EH (cell line): ENCODE results near the gene DST.
A peak's percentile ranks its signal among the peaks of the same experiment; 100 is the strongest.
"Not testable (repeated sequence)": the region's sequence is repeated elsewhere in the genome, so short reads cannot be mapped to it uniquely, and the experiment has no call there.

ENCODE experiments used
- DNase-seq: peaks from one replicate; pipeline ENCODE4 v3.0.0-alpha.2; 2015; ENCODE audit warnings: low read depth

Gene DST

DNA sequence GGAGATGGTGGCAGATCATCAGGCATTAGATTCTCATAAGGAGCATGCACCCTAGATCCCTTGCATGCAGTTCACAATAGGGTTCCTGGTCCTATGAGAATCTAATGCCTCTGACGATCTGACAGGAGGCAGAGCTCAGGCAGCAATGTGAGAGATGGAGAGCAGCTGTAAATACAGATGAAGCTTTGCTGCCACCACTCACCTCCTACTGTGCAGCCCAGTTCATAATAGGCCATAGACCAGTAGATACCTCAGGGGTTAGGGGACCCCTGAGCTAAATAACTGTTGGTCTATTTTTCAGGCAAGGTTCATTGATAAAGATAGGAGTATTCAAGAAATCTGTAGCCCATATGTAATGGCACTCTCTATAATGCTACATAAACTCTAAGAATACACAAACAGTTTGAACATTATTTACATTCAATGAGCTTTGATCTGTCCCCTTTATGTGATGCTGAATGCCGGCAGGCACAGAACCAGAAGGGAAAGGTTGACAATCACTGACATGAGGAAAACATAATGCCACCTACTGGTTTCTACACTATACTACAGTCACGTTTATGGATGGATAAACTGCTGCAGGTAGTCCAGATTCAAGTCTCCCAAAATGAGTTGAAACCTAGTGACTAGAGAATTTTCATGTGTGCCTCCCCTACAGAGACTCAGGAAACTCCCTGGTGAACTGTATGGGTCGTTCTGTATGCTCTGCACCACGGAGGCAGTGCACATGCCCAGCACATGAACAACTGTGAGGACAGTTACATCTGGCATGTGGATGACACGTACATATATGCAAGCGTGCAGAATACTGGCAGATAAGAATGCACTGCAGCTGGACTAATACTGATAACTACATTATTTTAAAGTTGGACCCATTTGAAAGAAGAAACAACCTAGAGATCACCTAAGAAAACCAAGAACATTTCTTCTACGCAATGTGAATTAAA, 72.0 kb downstream of the DST start:
- peak; percentile 48 for DNase-seq

DNA sequence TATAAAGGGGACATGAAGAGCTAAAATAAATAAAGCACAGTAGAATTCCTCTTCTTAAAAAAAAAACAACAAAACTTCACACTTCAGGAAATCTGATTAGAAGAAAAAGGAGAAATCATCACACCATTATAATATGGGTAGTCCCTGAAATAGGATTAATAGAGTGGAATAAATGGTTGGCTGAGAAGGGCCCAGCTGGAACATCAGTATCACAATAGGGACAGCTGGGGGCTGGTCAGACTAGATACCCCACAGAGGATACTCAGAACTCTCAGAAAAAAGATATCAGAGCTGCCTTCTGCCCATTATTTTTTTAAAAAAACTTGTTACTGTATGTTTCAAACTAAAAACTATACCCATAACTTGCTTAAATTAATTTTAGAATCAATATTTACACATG, 75.2 kb downstream of the DST start:
- DNase-seq: no peak

DNA sequence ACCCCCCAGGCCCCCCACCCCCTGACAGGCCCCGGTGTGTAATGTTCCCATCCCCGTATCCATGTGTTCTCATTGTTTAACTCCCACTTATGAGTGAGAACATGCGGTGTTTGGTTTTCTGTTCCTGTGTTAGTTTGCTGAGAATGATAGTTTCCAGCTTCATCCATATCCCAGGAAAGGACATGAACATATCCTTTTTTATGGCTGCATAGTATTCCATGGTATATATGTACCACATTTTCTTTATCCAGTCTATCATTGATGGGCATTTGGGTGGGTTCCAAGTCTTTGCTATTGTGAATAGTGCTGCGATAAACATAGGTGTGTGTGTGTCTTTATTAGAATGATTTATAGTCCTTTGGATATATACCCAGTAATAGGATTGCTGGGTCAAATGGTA, 80.0 kb downstream of the DST start:
- DNase-seq: not testable (repeated sequence)

DNA sequence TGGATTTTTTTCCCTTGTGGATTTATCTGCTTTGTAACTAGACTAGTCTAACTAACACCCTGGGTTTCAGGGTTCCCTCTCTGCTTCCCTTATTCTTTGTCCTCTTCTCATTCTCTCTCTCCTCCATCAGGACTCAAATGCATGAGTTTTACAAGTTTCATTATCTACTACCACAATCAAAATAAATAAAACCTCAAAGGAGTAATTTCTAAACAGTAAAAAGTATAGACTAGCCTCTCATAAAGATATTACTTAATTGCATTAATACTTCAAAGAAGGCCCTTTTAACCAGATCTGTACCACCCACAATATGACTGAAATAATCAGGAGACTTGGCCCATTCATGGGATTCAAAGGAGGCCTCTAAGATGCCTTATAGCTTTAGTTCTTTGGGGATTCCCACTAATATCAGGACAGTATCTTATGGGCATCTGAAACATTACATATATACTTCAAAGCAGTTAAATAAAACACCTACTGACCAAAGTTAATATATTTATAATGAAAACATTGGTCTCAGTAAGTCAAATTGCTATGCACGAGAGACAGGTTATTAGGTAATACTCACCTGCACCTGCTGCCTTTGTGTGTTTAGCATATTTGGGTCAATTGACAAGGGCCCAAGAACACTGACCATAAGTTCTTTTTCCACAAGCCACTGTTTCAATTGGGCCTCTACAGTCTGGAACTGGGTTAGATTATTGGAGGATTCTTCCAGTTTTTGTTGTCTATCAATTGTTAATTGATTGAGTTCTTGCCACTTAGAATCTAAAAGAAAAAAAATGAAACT, 85.7 kb downstream of the DST start:
- no peak for DNase-seq

DNA sequence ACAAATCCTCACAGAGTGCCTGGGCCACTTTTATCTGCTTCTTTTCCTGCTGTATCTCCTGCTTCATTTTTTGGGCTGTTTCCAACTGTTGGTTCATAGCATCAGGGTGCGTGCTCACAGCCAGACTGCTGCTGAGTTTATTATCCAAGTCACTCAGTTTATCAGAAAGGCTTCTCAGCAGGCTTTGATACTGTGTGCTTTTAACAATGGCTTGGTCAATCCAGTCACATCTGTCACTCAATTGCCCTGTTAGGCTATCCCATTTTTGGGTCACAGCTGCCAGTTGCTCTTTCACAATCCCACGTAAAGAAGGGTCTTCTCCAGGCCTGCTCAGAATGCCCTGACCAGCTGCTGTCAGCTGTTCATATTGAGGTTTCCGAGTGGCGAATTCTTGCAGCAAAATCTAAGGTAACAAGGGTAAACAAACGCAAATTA, 87.2 kb downstream of the DST start:
- peak; percentile 44 for DNase-seq

DNA sequence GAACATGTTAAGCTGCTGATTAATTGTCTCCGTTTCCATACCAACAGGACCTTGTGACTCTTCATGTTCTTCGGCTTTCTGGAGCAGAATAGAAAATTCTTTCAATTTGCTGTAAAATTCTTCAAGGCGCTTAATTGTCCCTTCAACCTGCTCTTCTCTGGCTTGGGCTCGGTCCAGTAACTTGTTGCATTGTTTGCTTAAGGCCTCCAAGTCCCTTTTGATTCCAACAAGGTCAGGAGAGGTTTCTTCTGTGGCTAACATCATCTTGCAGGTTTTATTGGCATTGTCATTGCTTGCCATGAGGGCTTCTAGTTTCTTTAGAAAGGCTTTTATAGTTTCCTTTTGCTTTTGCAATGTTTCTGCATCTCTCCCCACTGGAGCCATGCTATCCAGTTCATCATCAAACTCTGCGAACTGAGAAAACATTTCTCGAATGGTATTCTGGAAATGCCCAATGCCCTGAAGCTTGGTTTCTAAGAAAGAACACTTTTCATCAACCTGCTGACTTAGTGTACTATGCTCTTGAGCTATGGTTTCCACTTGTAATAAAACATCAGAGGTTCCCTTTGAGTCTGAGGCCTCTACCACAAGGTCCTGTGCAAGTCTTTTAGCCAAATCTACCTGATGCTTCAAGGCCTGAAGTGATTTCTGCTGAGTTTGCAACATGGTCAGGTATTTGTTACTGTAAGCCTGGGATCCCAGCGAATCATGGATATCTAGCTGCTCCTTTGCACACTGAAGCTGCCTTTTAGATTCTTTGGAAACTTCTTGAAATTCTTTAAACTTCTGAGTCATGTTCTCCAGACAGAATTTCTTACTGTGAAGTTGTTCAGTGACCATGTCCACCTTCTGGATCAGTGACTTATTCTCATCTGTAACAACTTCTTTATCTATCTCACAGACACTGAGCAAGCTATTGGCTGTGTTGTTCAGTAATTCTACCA, 90.2 kb downstream of the DST start:
- DNase-seq: peak; percentile 80

DNA sequence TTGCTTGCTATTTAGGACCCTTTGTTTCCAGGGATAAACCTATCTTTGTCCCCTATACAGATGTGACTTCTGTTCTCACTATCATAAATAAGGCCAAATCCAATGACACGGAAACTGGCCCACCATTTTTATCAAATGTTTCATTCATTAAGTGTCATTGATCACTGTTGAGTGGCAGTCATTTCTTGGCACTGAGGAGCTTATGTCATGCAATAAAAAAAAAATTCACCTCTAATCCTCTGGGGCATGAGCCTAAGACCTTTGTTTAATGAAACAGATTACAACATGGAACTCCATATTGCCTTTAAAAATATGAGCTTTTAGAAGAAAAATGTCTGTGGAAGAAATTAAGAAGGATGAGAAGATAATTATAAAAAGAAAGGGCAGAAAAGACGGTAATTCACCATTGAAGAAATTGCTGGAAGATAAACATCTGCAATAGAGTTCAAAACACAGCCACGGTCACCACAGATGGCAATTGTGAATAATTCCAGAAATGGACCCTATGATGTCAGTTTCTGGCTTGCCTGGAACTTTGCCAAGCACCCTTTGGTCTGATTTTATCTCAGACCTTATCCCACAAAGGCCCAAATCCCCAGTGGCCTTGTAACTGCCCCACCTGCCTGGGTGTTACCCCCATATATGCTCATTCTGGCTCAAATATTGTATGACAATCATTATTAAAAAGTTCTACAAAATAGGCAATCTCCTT, 91.1 kb downstream of the DST start:
- DNase-seq: no peak

DNA sequence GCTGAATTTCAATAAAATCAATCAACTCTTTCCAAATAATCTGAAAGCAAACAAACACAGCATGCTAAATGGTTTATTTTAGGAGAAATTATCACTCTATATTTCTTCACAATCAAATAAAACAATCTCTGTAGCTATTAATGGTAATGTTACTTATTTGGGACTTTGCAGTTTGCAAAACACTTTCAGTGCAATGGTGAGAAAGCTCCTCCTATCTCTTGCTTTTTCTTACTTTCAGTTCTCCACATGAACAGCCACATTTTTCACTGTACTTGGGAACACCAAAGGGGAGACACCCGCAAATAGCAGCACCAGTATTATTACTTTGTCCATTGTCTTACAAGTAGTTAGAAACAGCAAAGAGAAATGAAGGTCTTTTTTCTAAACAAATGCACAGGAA, 92.4 kb downstream of the DST start:
- peak; percentile 29 for DNase-seq

DNA sequence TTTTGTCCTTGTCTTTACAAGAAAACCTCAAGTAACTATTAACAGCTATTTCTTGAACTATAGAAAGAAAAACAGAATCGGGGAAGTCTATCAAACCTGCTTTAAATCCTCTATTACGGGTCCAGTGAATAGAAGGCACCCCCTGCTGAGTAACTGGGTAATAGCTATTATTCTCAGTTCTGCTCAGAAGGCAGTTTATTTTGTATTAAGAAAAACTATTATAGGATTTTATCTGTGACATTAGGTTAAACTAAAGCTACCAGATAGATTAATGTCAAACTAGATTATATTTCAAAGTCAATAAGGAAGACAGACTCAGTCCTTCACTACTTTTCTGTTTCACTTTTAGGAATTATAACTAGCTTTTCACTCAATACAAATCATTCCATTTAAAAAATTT, 93.7 kb downstream of the DST start:
- DNase-seq: no peak

DNA sequence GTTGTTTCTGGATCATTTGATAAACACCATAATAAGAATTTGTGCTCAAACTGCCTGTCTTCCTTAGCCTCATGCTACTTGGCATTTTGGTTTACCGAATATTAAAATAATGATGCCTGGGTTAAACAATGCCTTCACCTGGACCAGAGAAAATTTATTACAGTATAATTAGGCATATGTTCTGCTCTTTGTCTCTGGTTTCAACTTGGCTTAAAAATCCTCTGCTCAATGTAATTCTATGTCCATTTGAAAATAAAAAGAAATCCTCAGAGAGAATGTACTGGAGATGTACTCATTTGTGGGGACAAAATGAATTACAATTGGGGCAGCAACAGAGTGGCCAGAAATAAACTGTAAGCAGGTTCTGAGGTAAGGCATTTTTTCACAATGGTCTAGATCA, 95.0 kb downstream of the DST start:
- no peak for DNase-seq

DNA sequence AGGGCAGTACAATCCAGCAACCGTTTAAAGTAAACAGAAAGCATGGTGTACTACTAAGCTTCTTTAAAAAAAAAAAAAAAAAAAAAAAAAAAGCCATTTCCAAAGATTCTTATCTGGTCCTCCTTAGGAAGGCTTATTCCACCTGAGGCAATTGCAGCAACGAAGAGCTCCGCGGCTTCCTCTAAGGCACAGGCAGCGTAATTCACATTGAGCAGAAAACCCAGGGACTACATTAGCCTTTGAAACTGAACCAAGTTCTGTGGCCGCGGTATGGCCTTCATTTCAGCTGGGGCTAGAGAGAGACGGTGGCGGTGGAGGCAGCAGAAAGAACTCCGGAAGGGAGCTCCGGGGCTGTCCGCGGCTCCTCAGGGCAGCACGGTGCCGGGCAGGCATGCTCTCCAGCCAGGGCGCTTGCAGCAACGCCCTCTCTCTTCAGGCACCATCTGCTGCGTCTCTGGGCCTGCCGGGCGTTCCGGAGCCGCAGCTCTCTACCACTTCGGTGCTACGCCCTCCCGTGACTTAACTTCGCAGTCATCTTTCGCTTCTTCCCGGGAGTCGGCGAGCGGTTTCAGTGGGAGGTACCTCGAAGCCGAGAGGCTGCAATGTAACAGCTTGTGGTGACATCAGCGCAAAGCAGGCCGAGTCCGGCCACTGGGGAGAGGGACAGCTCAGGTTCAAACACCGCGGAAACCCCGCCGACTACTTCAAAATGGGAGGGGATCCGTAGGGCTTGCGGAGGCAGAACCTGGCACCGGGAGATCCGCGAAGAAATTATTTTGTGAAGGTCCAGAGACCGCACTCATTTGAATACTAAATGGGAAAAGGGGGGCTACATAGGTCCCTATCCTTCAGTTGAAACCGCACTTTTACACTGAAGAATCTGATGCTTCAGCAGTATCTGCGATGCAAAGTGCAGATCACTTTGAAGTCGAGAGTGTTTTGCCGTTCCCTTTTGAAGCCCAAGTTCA, 100.0 kb downstream of the DST start:
- DNase-seq: peak; percentile 99

DNA sequence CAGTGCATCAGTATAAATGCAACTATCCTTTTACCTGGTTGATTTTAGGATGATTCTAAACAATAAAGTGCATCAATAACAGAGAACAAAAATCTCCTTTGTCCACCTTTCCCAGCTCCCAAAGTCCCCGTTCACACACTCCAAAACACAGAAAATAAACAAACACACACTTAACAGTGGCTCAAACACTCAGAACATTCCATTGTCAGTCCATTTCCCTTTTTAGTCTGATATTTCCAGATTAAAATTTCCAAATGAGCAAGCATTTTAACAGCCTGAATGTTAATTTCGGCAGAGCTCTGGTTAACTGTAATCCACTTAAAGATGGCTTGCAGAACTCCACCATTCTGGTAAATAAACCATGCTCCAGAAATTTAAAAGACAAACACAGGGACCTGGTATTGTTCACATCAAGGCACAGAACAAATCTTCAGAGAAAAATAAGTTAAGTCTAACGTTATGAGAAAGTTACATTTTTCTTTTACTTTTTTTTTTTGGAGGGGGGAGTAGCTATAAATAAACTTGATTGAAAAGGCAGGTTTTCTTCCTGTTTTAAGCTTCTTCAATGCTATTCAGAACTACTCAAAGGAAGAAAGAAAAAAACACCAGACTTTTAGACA, 100.8 kb downstream of the DST start:
- DNase-seq: no peak

DNA sequence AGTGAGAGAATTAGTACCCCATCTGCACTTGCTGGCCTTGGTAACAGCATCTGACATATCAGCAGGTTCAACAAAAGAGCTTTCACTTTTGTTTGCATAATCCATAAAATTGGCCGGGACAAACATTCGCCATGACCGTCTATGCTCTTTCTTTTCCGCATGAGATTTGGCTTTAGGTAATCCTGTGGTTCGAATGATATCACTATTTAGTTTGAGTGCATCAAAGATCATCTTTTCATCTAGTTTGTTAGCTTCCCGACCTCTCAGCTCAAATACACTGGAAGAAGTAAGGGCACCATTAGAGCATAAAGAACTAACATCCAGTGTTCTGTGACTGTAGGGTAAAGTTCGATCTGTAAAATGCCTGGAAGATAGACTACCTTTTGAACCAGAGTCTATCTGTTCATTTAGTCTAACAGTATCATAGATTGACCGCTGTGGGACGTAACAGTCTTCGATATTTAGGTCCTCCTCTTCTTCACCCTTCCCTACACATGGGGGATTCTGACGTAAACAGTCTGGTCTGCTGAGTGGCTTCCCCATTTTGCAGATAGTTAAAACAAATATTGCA, 101.6 kb downstream of the DST start:
- peak; percentile 47 for DNase-seq

DNA sequence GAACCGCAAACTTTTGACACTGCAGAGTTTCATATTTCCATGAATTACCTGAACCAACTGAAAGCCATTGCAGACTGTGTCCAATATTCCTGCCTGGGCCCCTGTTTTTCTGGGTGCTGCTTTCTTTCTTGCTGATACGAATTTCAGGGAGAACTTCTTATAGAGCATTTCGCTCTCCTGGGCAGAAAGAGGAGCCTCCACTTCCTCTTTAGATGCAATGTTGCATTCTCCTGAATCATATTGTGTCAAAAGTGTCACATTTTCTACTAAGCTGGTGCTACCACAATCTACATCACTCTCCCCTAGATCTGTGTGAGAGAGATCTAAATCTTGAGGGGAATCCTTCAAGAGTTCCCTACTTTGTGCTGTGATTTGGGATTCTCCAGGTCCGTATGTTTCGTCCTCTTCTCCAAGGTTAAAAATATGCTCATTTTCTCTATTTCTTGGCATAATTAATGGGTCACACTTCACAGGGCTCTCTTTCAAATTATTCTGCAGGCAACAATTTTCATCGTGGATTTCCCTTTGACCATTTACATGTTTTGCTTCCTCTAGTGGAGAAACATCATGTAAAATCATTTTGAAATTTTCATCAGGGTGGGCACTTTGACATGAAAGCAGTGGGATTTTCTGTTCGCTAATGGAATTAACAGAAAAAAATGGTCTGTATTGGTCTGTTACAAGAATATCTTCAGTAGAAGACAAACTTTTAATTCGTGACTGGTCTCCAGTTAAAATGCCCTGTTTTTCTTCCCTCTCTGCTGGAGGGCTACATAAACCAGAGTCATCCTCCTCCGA, 102.3 kb downstream of the DST start:
- DNase-seq: no peak

DNA sequence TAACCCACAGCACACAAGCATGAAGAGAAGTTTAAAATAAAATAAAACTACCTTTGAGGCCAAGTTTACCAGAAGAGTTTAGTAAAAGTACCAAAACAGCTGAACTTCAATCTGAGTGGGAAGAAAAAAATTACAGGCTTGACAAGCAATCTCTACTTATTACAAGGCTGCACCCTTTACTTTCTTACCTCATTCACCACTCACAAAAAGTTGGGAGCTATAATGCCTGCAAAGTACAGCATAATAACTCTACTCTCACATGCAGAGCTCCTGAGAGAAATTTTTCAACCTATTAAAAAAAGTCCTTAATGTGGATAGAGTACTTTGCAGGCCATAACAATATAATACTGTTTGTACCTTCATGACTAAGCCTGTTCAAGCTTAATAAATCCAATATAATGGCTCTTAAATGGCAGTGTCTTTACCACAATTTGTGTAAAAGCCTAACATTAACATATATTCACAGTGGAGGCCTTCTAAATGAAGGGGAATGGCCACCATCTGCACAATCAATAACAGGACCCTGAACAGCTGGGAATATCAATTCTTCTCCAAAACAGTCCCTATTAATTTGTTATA, 103.1 kb downstream of the DST start:
- DNase-seq: no peak

DNA sequence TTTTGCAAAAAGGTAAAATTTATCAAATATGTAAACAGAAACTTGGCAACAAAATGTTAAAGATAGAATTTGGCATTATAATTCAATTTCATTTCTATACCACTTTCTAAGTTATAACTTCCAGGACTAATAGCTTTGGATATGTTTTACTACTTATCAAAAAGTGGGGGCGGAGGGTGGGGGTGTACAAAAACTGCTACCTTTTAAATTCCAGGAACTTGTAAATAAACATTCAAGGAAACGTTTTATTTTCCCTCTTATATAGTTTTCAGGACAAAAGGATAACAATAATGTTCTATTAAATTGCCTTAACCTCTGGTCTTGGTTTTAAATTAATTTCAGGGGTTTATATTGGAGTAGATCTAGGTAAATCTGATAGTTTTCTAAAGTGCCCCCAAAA, 103.8 kb downstream of the DST start:
- no peak for DNase-seq

DNA sequence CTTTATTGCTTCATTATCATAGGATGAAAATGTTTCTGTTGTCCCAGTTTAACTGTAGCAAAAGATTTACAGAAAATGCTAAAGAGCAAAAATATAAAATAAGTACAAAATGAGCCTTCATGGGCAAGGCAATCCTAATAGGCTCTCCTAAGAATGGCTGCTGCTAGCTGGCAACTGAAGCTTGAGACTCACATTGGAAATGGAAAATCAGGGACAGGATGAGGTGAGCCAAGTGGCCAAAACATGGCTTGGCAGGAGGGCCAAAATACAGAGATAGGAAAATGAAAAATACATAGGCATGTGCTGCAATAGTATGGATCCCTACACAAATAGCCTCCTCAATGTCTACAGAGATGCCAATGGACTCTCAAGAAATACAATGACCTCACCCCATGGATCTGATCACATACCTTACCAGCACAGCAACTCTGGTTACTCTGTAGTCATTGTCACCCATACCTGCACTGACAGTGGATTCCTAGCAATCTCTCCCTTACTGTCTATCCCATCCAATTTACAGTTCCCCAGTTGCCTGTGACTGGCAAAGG, 105.4 kb downstream of the DST start:
- DNase-seq: no peak

DNA sequence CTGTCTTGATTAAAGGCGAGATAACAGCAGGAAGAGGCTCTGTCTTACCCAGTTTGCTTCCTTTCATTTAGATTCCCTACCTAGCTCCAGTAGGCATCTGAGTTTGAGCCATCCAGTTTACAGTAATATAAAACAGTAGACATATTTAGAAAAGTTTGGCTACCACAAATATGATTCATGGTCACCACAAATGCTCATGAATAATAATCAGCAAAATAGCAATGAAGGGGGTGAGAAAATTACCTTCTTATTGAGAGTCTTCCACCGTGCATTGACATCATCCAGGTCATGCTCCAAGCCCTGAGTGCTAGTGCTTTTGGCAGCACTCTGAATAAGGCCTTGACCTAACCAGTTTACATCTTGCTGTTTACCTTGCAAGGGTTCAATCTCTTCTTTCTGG, 106.2 kb downstream of the DST start:
- DNase-seq: peak; percentile 32
